Measurements from ENCODE around the gene MAP1LC3A.

The MAP1LC3A gene

GRCh38 chr20:34530342-34530741, 28.2 kb upstream of the MAP1LC3A start:
- no peak for DNase-seq

- DNase-seq = no peak
Measured at GRCh38 chr20:34531608-34532265, 26.8 kb upstream of the MAP1LC3A start.

- DNase-seq = no peak
Measured at GRCh38 chr20:34532320-34532719, 26.2 kb upstream of the MAP1LC3A start.

- no peak for DNase-seq
Measured at GRCh38 chr20:34532756-34533155, 25.8 kb upstream of the MAP1LC3A start.

GRCh38 chr20:34534391-34535165, 23.9 kb upstream of the MAP1LC3A start:
- DNase-seq = no peak

- DNase-seq = no peak
Measured at GRCh38 chr20:34535301-34535840, 23.1 kb upstream of the MAP1LC3A start.

- DNase-seq = no peak
Measured at GRCh38 chr20:34535857-34536256, 22.7 kb upstream of the MAP1LC3A start.

GRCh38 chr20:34536798-34537394, 21.6 kb upstream of the MAP1LC3A start:
- DNase-seq = peak in 3 of 4 experiments; percentile 11 to 18 (median 14)

GRCh38 chr20:34537651-34538050, 20.9 kb upstream of the MAP1LC3A start:
- no peak for DNase-seq

- peak in 3 of 4 experiments; percentile 22 to 35 (median 27) for DNase-seq
Measured at GRCh38 chr20:34538671-34539123, 19.8 kb upstream of the MAP1LC3A start.

GRCh38 chr20:34539756-34540155, 18.8 kb upstream of the MAP1LC3A start:
- no peak for DNase-seq

- no peak for DNase-seq
Measured at GRCh38 chr20:34540596-34541263, 17.8 kb upstream of the MAP1LC3A start.

GRCh38 chr20:34541264-34541901, 17.1 kb upstream of the MAP1LC3A start:
- DNase-seq = no peak

- DNase-seq = no peak
Measured at GRCh38 chr20:34541917-34542316, 16.6 kb upstream of the MAP1LC3A start.

GRCh38 chr20:34542439-34542838, 16.1 kb upstream of the MAP1LC3A start:
- no peak for DNase-seq

GRCh38 chr20:34543463-34544056, 15.0 kb upstream of the MAP1LC3A start:
- DNase-seq = no peak

- DNase-seq = peak in 2 of 4 experiments; percentile 16 to 39
Measured at GRCh38 chr20:34544109-34544796, 14.3 kb upstream of the MAP1LC3A start.

- no peak for DNase-seq
Measured at GRCh38 chr20:34546751-34547181, 11.8 kb upstream of the MAP1LC3A start.

- no peak for DNase-seq
Measured at GRCh38 chr20:34547844-34548613, 10.5 kb upstream of the MAP1LC3A start.

- no peak for DNase-seq
Measured at GRCh38 chr20:34549291-34549928, 9.1 kb upstream of the MAP1LC3A start.
